H9 (cell line): ENCODE data around the gene FARP2. TPM values are rescaled to one million over a fixed set of nuclear protein-coding genes. Genes with fewer than 3 reads are reported as not detected.

ENCODE experiments used
- DNase-seq: peaks from one replicate; pipeline ENCODE4 v3.0.0-alpha.2; 2017
- H2AFZ ChIP-seq: one replicate; pipeline ENCODE4 v1.6.1; 2013; ENCODE audit warnings: mild to moderate bottlenecking, low read length, control low read depth, moderate library complexity
- H2AK5ac ChIP-seq: 2 replicates; pipeline ENCODE4 v1.6.1; 2013; ENCODE audit warnings: low read length, control low read depth, mixed read lengths; ENCODE audit not compliant: insufficient read length
- H2BK120ac ChIP-seq: one replicate; pipeline ENCODE4 v1.6.1; 2013; ENCODE audit warnings: low read depth, mild to moderate bottlenecking, low read length, control low read depth, inconsistent platforms; ENCODE audit not compliant: poor library complexity, severe bottlenecking
- H2BK12ac ChIP-seq: 2 replicates; pipeline ENCODE4 v1.6.1; 2013; ENCODE audit warnings: low read length, control low read depth, mixed read lengths, low read depth; ENCODE audit not compliant: insufficient read length
- H2BK15ac ChIP-seq: 2 replicates; pipeline ENCODE4 v1.6.1; 2013; ENCODE audit warnings: low read depth, low read length, control low read depth
- H2BK20ac ChIP-seq: one replicate; pipeline ENCODE4 v1.6.1; 2013; ENCODE audit warnings: low read depth, mild to moderate bottlenecking, low read length, control low read depth, inconsistent platforms; ENCODE audit not compliant: poor library complexity, severe bottlenecking
- H2BK5ac ChIP-seq: 2 replicates; pipeline ENCODE4 v1.6.1; 2013; ENCODE audit warnings: low read length, control low read depth, mixed read lengths; ENCODE audit not compliant: insufficient read length
- H3K14ac ChIP-seq: 2 replicates; pipeline ENCODE4 v1.6.1; 2013; ENCODE audit warnings: low read length, control low read depth; ENCODE audit not compliant: insufficient read depth
- H3K18ac ChIP-seq: 2 replicates; pipeline ENCODE4 v1.6.1; 2013; ENCODE audit warnings: low read depth, mild to moderate bottlenecking, mixed read lengths, low read length, control low read depth; ENCODE audit not compliant: insufficient read length
- H3K23ac ChIP-seq: 2 replicates; pipeline ENCODE4 v1.6.1; 2013; ENCODE audit warnings: low read length, control low read depth, mixed read lengths, low read depth; ENCODE audit not compliant: insufficient read length
- H3K23me2 ChIP-seq: 2 replicates; pipeline ENCODE4 v1.6.1; 2013; ENCODE audit warnings: low read depth, mild to moderate bottlenecking, mixed read lengths, low read length, control low read depth; ENCODE audit not compliant: insufficient read length, poor library complexity, severe bottlenecking
- H3K27ac ChIP-seq: 2 replicates; pipeline ENCODE4 v1.5.1; 2013; ENCODE audit warnings: low read length, control low read depth, mixed read lengths, low read depth; ENCODE audit not compliant: insufficient read length
- H3K27me3 ChIP-seq: 2 replicates; pipeline ENCODE4 v1.6.1; 2013; ENCODE audit warnings: low read length, control low read depth, inconsistent platforms; ENCODE audit not compliant: insufficient read depth
- H3K4ac ChIP-seq: 2 replicates; pipeline ENCODE4 v1.6.1; 2013; ENCODE audit warnings: low read depth, mild to moderate bottlenecking, control low read depth, inconsistent platforms, low read length, moderate library complexity
- H3K4me1 ChIP-seq: 2 replicates; pipeline ENCODE4 v1.6.1; 2013; ENCODE audit warnings: low read length, control low read depth, inconsistent platforms; ENCODE audit not compliant: insufficient read depth
- H3K4me2 ChIP-seq: 2 replicates; pipeline ENCODE4 v1.6.1; 2013; ENCODE audit warnings: low read length, control low read depth, mixed read lengths; ENCODE audit not compliant: insufficient read length, insufficient read depth
- H3K56ac ChIP-seq: 2 replicates; pipeline ENCODE4 v1.6.1; 2013; ENCODE audit warnings: low read depth, mild to moderate bottlenecking, mixed read lengths, low read length, control low read depth; ENCODE audit not compliant: insufficient read length
- H3K79me1 ChIP-seq: 2 replicates; pipeline ENCODE4 v1.6.1; 2013; ENCODE audit warnings: low read depth, mild to moderate bottlenecking, moderate library complexity, low read length, control low read depth, inconsistent platforms; ENCODE audit not compliant: insufficient read depth, poor library complexity, severe bottlenecking
- H3K79me2 ChIP-seq: 2 replicates; pipeline ENCODE4 v1.6.1; 2013; ENCODE audit warnings: low read length, control low read depth, inconsistent platforms; ENCODE audit not compliant: insufficient read depth
- H3K9ac ChIP-seq: 2 replicates; pipeline ENCODE4 v1.6.1; 2013; ENCODE audit warnings: low read length, control low read depth, mixed read lengths; ENCODE audit not compliant: insufficient read length; ENCODE audit errors: extremely low read depth
- H3K9me3 ChIP-seq: one replicate; pipeline ENCODE4 v1.6.1; 2013; ENCODE audit warnings: low read depth, low read length, inconsistent platforms; ENCODE audit not compliant: control insufficient read depth
- H3T11ph ChIP-seq: one replicate; pipeline ENCODE4 v1.6.1; 2013; ENCODE audit warnings: mild to moderate bottlenecking, low read length, control low read depth, inconsistent platforms
- H4K20me1 ChIP-seq: one replicate; pipeline ENCODE4 v1.6.1; 2013; ENCODE audit not compliant: control insufficient read depth, insufficient read length, insufficient read depth
- H4K5ac ChIP-seq: 2 replicates; pipeline ENCODE4 v1.6.1; 2013; ENCODE audit warnings: low read depth, mild to moderate bottlenecking, mixed read lengths, low read length, control low read depth; ENCODE audit not compliant: insufficient read length
- H4K8ac ChIP-seq: replicated peaks from 2 replicates; pipeline ENCODE4 v1.6.1; 2013; ENCODE audit warnings: low read length, control low read depth, mixed read lengths, low read depth; ENCODE audit not compliant: insufficient read length
- H4K91ac ChIP-seq: 2 replicates; pipeline ENCODE4 v1.6.1; 2013; ENCODE audit warnings: low read depth, mild to moderate bottlenecking, moderate library complexity, mixed read lengths, low read length, control low read depth; ENCODE audit not compliant: insufficient read length
- H3K27ac Mint-ChIP-seq, 3 experiments: 2 replicates in 2 of 3; 3 replicates in 1 of 3; pipeline ENCODE4 v1.8.0; 2020 to 2021; ENCODE audit warnings: mixed read lengths in 3 of 3, mild to moderate bottlenecking in 1 of 3, moderate library complexity in 1 of 3
- H3K27me3 Mint-ChIP-seq: 2 replicates; pipeline ENCODE4 v1.8.0; 2021; ENCODE audit warnings: low read depth, mild to moderate bottlenecking, moderate library complexity, mixed read lengths
- H3K36me3 Mint-ChIP-seq, 3 experiments: 2 replicates in 2 of 3; 3 replicates in 1 of 3; pipeline ENCODE4 v1.8.0; 2020 to 2021; ENCODE audit warnings: low read depth in 3 of 3, mixed read lengths in 3 of 3; ENCODE audit not compliant: insufficient read depth in 1 of 3
- H3K4me1 Mint-ChIP-seq, 2 experiments: 2 replicates each; pipeline ENCODE4 v1.8.0; 2020; ENCODE audit warnings: mixed read lengths in 2 of 2
- H3K4me3 Mint-ChIP-seq, 2 experiments: 2 replicates in 1 of 2; 3 replicates in 1 of 2; pipeline ENCODE4 v1.8.0; 2020 to 2021; ENCODE audit warnings: mild to moderate bottlenecking in 2 of 2, mixed read lengths in 2 of 2, moderate library complexity in 1 of 2
- H3K9me3 Mint-ChIP-seq, 2 experiments: 2 replicates in 1 of 2; 3 replicates in 1 of 2; pipeline ENCODE4 v1.8.0; 2020; ENCODE audit warnings: mild to moderate bottlenecking in 2 of 2, mixed read lengths in 2 of 2, moderate library complexity in 1 of 2
- WGBS: extraction: QIAGEN DNeasy Blood & Tissue Kit; methylation state at CpG from one replicate; pipeline ENCODE4 v1.1.7; 2013; ENCODE audit warnings: missing lambda C conversion rate, low lambda C conversion rate, mixed read lengths; ENCODE audit not compliant: insufficient read length; ENCODE audit errors: extremely low coverage; 5-methylcytosine and 5-hydroxymethylcytosine counted together
- total RNA-seq: library from RNA; stranded (reverse); gene quantifications from 2 replicates; pipeline ENCODE4 v1.2.1, GENCODE V29; 2021
- TF ChIP-seq, protein P1 (sequence below): fragments of 200-600 bp; sonication (generic); conservative IDR thresholded peaks from 3 replicates; pipeline ENCODE4 v1.8.0; 2021; ENCODE audit warnings: antibody characterized with exemption, mild to moderate bottlenecking

Gene FARP2
- total RNA-seq, 1 experiment from 2014 or later: 33.9 TPM

DNA sequence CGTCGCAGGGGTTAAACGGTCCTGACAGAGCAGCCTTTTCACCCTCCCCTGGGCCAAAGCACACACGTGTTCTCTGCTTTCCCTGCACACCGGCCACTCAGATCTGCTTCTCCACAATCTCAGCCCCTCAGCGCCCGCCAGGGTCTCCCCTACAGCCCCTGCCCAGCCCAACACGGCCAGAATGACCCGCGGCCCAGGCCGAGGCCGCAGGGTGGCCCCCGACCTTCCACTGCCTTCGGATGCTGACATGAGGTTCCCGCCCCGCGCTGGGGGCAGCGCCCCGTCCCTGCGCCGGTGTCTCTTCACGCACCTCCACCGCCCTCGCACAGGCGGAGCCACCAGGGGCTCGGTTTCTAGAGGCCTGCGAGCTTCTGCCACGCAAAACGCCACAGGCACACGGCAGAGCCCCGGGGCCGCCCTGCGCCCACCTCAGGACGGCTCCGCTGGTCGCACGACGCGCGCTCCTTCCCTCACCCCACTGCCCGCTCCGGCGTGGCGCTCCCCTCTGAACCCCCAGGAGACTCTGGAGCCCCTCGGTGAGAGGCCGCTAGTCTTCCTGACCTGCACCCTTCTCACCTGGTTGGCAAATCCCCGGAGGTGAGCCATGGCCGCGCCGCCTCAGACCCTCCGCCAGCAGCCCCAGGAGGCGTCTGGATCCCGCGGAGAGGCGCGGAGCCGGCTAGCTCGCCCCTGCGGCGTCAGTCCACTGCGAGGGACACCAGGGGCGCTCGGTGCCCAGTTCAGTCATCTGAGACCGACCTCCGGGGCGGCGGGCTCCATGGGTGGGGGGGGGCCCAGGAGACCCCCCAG, 151.6 kb downstream of the FARP2 start:
- Histone ChIP-seq H2BK15ac (no peak overlapping the region), H3K27me3 (no peaks in the 10 kb centered on the region), H4K91ac (no peak overlapping the region), H3K56ac (no peak overlapping the region), H3K18ac (no peak overlapping the region), H2BK12ac (no peak overlapping the region), H2BK5ac (no peak overlapping the region), H3K23me2 (peaks cover 17% of the 10 kb centered on the region), H3K79me2 (peaks cover 15% of the 10 kb centered on the region; the same call in 1 of the 2 replicates), H3K14ac (no peak overlapping the region; the same call in 1 of the 2 replicates), H3K9me3 (no peaks in the 10 kb centered on the region), H2AFZ (no peak overlapping the region), H4K20me1 (no peaks in the 10 kb centered on the region), H2BK120ac (no peak overlapping the region), H3K79me1 (peaks cover 13% of the 10 kb centered on the region), H3K4me2 (peak overlapping the region; percentile 73), H3K4me1 (peaks cover 2% of the 10 kb centered on the region; the same call in 1 of the 2 replicates), H3K9ac (peak overlapping the region; percentile 52), H3K27ac (no peak overlapping the region), H3K23ac (no peak overlapping the region), H2BK20ac (no peak overlapping the region), H3K4ac (no peak overlapping the region), H4K5ac (no peak overlapping the region), H3T11ph (no peak overlapping the region), H2AK5ac (no peak overlapping the region), H4K8ac (no peak overlapping the region)
- peak overlapping the region; percentile 87 to 95 for H3K4me3 Mint-ChIP-seq
- peak; percentile 57 for DNase-seq
- TF ChIP-seq, protein P1, sequence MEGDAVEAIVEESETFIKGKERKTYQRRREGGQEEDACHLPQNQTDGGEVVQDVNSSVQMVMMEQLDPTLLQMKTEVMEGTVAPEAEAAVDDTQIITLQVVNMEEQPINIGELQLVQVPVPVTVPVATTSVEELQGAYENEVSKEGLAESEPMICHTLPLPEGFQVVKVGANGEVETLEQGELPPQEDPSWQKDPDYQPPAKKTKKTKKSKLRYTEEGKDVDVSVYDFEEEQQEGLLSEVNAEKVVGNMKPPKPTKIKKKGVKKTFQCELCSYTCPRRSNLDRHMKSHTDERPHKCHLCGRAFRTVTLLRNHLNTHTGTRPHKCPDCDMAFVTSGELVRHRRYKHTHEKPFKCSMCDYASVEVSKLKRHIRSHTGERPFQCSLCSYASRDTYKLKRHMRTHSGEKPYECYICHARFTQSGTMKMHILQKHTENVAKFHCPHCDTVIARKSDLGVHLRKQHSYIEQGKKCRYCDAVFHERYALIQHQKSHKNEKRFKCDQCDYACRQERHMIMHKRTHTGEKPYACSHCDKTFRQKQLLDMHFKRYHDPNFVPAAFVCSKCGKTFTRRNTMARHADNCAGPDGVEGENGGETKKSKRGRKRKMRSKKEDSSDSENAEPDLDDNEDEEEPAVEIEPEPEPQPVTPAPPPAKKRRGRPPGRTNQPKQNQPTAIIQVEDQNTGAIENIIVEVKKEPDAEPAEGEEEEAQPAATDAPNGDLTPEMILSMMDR: peak; percentile 33; the same call in 1 of the 3 replicates
- WGBS: no CpG with 5 or more reads among the region's 67 CpGs
- peaks cover 0 to 12% (median 6%) of the 10 kb centered on the region in 3 experiments; a peak in 6 of 7 replicates for H3K36me3 Mint-ChIP-seq
- H3K27me3 Mint-ChIP-seq: peaks cover 14% of the 10 kb centered on the region
- H3K27ac Mint-ChIP-seq: peak overlapping the region in 2 of 3 experiments; percentile 55 to 77; a peak in 1 of 7 replicates
- H3K4me1 Mint-ChIP-seq: peaks cover 15 to 28% of the 10 kb centered on the region in 2 experiments
- no peaks in the 10 kb centered on the region for H3K9me3 Mint-ChIP-seq
